ENCODE measurements around the gene MRC2.

DNA sequence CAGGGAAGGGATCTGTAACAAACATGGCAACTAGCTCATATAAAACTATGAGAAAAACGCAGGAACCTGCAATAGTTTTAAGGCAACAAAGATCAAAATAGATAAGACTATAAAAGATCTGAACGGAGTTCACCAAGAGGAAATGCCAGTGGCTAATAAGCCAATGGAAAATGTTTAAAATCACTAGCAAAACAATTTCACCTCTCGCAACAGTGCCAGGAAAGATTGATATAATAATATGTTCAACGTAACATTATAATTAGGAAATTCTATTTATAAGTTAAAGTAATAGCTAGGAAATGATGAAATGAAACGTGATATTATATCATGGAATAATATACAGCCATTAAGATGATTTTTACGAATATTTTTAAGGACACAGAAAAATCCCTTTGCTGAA lies 16.0 kb downstream of the MRC2 start:
- TF ChIP-seq POLR2A (IDR thresholded peaks at IDR 0.05) (no peak), POLR2AphosphoS5 (IDR thresholded peaks at IDR 0.05) (no peak), EP300 (IDR thresholded peaks at IDR 0.05; ENCODE audit: low read depth) (no peak)
- TF ChIP-seq, protein P1, sequence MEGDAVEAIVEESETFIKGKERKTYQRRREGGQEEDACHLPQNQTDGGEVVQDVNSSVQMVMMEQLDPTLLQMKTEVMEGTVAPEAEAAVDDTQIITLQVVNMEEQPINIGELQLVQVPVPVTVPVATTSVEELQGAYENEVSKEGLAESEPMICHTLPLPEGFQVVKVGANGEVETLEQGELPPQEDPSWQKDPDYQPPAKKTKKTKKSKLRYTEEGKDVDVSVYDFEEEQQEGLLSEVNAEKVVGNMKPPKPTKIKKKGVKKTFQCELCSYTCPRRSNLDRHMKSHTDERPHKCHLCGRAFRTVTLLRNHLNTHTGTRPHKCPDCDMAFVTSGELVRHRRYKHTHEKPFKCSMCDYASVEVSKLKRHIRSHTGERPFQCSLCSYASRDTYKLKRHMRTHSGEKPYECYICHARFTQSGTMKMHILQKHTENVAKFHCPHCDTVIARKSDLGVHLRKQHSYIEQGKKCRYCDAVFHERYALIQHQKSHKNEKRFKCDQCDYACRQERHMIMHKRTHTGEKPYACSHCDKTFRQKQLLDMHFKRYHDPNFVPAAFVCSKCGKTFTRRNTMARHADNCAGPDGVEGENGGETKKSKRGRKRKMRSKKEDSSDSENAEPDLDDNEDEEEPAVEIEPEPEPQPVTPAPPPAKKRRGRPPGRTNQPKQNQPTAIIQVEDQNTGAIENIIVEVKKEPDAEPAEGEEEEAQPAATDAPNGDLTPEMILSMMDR (IDR thresholded peaks at IDR 0.05), result no peak
